NCI-H2196 (cell line): ENCODE results near the gene HSD17B14.
"Not testable (repeated sequence)": the region's sequence is repeated elsewhere in the genome, so short reads cannot be mapped to it uniquely, and the experiment has no call there.

Experiments used
- DNase-seq: peaks from one replicate; lab custom pipeline; 2025; ENCODE audit not compliant: unreplicated experiment; lab: John Stamatoyannopoulos, UW

Gene HSD17B14

DNA sequence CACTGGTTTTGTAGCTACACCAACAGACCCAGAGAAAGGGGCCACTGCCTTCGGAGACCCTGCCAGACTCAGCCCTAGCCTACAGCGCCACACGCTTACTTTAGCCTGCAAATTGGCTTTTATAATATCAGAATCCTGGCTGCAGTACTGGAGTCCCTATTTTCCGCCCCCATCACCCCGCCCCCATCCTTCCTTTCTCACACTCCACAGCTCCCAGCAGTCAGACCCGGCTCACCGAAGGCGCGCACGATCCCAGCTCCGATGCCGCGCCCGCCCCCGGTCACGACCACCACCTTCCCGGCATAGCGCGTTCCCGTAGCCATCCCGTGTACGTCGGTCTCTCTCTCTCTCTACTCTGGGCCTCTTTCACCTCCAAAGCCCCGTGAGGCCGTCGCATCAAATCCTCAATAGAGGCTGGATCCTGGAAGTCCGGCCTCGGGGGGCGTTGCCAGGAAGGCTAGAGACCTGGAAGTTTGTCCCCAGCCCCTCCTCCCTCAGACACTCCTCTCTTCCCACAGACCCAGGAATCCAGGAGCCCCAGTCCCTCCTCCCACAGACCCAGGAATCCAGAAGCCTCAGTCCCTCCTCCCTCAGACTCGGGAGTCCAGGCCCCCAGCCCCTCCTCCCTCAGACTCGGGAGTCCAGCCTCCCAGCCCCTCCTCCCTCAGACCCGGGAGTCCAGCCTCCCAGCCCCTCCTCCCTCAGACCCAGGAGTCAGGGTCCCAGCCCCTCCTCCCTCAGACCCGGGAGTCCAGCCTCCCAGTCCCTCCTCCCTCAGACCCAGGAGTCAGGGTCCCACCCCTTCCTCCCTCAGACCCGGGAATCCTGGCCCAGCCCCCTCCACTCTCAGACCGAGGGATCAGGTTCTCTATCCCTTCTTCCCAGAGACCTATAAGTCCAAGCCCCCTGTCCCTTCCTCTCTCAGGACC, at the start of gene HSD17B14:
TSS of gene HSD17B14 (minus strand) at position 403 of the 929 bp plus-strand sequence. CDS start at position 323, 80 bp downstream.
- DNase-seq: peak; percentile 20

- no peak for DNase-seq
These were observed 47.4 kb upstream of the HSD17B14 start for GRCh38 chr19:48883726-48884125.

DNA sequence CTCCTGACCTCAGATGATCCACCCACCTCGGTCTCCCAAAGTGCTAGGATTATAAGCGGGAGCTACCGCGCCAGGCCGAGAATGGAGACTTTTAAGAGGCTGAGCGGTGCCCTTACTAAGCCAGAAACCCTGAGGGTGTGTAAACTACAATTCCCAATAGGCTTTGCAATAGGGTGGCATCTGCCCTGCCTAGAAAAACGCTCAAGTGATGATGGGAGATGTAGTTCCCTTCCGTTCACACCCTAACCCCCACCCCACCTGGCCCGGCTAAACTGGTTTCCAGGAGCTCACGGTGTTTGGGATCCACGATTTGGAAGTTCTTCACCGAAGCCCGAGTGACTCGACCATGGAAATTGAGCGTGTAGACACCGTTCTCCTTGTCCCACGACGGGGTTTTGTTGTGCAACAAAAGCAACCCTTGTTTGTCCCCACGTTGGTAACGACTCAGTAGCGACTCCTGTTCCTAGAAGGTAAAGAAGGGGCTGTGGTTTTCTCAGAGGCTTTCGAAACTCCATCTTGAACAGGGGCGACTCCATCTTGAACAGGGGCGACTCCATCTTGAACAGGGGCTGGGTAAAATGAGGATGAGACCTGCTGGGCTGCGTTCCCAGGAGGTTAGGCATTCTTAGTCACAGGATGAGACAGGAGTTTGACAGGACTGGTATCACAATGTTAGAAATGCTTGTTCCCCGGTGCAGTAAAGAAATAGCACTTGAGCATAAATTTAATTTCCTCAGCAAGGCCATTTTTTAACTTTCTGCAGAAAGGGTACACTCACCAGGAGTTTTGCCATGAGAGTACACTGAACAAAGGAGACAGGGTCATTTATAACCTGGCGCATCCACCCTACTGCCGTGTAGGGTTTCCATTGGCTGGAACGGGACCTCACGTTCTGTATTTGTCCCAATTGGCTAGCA, 45.7 kb upstream of the HSD17B14 start:
- no peak for DNase-seq

- not testable (repeated sequence) for DNase-seq
These were observed 43.4 kb upstream of the HSD17B14 start for GRCh38 chr19:48879696-48880095.

DNA sequence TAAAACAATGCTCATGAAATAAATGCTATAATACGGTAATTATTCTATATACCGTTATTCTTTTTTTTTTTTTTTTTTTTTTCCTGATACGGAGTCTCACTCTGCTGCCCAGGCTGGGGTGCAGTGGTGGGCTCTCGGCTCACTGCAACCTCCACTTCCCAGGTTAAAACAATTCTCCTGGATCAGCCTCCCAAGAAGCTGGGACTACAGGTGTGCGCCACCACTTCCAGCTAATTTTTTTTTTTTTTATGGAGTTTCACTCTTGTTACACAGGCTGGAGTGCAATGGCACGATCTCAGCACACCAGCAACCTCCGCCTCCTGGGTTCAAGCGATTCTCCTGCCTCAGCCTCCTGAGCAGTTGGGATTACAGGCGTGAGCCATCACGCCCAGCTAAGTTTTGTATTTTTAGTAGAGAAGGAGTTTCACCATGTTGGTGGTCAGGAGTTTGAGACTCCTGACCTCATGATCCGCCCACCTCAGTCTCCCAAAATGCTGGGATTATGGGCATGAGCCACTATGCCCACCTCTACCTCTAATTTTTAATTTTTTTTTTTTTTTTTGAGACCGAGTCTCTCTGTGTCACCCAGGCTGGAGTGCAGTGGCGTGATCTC, 42.8 kb upstream of the HSD17B14 start:
- no peak for DNase-seq

DNA sequence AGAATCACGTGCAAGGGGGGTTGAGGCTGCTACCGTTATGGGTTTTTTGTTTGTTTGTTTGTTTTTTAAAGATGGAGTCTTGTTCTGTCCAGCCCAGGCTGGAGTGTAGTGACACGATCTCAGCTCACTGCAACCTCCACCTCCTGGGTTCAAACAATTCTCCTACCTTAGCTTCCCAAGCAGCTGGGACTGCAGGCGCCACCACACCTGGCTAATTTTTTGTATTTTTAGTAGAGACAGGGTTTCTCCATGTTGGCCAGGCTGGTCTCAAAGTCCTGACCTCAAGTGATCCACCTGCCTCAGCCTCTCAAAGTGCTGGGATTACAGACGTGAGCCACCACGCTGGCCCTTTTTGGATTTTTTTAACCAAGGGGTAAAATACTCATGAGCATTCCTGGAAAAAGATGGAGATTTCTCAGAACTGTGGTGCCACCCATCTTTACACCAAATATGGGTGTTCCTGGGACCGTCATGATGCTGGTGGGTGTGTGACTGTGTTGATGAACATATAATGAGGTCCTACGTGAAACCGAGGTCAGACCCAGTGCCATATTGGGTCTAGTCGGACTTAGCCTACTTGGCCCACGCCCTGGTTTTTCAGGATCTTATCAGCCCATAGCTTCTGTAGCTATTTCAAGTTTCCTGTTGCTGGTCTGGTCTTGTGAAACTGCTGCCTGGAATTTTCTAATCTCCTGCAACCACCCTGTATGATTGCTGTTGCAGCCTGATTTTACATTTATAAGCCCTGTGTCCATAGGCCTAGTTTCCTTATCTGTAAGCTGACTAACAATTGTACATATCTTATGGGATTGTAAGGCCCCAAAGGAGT, 42.1 kb upstream of the HSD17B14 start:
- DNase-seq: no peak

DNA sequence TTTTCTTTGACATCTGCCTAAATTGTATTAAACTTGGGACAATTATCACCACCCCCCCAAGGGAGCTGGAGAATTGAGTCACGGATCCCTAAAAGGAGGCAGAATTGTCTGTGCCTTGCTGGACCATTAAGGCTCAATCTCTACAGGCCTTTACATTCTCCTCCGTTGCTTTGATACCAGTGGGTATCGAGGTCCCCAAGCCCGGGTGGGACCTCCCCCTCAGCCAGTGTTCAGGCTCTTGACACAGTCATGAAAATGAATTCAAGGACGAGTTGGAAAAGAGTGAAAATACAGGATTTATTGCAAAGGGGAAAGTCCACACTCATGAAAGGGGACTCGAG, 41.5 kb upstream of the HSD17B14 start:
- no peak for DNase-seq

GRCh38 chr19:48876043-48876981, 40.0 kb upstream of the HSD17B14 start:
- not testable (repeated sequence) for DNase-seq

DNA sequence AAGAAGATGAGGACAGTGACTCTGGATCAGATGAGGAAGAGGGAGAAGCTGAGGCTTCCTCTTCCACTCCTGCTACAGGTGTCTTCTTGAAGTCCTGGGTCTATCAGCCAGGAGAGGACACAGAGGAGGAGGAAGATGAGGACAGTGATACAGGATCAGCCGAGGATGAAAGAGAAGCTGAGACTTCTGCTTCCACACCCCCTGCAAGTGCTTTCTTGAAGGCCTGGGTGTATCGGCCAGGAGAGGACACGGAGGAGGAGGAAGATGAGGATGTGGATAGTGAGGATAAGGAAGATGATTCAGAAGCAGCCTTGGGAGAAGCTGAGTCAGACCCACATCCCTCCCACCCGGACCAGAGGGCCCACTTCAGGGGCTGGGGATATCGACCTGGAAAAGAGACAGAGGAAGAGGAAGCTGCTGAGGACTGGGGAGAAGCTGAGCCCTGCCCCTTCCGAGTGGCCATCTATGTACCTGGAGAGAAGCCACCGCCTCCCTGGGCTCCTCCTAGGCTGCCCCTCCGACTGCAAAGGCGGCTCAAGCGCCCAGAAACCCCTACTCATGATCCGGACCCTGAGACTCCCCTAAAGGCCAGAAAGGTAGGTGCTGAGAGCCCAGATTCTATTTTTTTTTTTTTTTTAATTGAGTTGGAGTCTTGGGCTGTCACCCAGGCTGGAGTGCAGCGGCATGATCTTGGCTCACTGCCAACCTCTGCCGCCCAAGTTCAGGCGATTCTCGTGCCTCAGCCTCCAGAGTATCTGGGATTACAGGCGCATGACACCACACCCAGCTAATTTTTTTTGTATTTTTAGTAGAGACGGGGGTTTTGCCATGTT, 38.2 kb upstream of the HSD17B14 start:
- DNase-seq: no peak

DNA sequence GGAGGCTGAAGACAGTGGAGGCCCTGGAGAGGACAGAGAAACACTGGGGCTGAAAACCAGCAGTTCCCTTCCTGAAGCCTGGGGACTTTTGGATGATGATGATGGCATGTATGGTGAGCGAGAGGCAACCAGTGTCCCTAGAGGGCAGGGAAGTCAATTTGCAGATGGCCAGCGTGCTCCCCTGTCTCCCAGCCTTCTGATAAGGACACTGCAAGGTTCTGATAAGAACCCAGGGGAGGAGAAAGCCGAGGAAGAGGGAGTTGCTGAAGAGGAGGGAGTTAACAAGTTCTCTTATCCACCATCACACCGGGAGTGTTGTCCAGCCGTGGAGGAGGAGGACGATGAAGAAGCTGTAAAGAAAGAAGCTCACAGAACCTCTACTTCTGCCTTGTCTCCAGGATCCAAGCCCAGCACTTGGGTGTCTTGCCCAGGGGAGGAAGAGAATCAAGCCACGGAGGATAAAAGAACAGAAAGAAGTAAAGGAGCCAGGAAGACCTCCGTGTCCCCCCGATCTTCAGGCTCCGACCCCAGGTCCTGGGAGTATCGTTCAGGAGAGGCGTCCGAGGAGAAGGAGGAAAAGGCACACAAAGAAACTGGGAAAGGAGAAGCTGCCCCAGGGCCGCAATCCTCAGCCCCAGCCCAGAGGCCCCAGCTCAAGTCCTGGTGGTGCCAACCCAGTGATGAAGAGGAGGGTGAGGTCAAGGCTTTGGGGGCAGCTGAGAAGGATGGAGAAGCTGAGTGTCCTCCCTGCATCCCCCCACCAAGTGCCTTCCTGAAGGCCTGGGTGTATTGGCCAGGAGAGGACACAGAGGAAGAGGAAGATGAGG, 37.4 kb upstream of the HSD17B14 start:
- no peak for DNase-seq

- peak; percentile 75 for DNase-seq
These were observed 36.7 kb upstream of the HSD17B14 start for GRCh38 chr19:48872884-48873475.

- DNase-seq: peak; percentile 97
These were observed 36.0 kb upstream of the HSD17B14 start, which contains the start of gene PPP1R15A for GRCh38 chr19:48872182-48872883. PPP1R15A (plus strand) TSS chr19:48872421; CDS start chr19:48873234, 813 bp downstream.

DNA sequence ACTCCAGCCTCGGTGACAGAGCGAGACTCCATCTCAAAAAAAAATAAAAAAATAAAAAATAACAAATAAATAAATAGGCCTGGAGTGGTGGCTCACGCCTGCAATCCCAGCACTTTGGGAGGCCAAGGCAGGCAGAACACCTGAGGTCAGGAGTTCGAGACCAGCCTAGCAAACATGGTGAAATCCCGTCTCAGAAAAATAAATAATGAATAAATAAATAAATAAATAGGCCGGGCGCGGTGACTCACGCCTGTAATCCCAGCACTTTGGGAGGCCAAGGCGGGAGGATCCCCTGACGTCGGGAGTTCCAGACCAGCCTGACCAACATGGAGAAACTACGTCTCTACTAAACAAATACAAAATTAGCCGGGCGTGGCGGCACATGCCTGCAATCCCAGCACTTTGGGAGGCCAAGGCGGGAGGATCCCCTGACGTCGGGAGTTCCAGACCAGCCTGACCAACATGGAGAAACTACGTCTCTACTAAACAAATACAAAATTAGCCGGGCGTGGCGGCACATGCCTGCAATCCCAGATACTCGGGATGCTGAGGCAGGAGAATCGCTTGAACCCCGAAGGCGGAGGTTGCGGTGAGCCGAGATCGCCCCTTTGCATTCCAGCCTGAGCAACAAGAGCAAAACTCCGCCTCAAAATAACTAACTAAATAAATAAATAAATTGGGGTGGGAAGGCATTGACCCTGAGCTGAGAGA, 35.3 kb upstream of the HSD17B14 start:
- not testable (repeated sequence) for DNase-seq

GRCh38 chr19:48870048-48870447, 33.8 kb upstream of the HSD17B14 start:
- no peak for DNase-seq

DNA sequence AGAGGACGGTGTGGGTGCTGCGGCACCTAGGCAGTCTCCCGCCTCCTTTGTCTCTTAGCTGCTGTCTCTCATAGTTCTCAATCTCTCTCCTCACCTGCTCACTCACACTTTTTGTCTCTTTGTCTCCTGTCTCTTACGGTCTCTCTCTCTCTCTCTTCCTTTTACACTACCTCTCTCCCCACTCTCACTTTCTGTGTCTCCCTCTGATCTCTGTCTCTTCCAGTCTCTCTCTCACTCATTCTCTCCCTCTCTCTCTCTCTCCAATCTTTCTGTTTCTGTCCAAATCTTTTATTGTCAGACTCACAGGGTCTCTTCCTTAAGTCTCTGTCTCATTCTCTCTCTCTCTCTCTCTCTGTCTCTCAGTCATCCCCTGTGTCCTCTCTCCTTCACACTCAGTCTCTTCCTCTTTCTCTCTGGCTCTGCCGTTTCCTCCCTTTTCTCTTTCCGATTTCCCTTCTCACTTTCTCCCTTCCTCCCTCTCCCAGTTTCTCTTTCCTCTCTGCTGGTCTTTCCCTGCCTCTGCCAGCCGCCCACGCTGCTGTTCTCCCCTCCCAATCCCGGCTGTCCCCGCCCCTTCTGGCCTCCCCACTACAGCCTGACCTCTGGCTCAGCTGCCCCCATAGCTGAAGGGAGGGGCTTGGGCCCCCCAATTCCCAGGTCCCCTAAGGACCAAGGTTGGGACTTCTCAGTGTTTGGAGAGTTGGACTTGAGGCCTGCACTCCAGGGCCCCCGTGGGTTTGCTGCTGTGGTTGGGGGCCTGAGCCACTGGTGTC, 32.0 kb upstream of the HSD17B14 start, which contains the start of gene PLEKHA4:
TSS of gene PLEKHA4 (minus strand) at position 504 of the 773 bp plus-strand sequence. CDS start 997 bp downstream, outside the sequence.
- no peak for DNase-seq
